ENCODE measurements around the gene LAX1.

Gene LAX1

GRCh38 chr1:203818399-203818798, 53.4 kb downstream of the LAX1 start:
- no peak for DNase-seq

- DNase-seq: no peak
Measured at GRCh38 chr1:203823306-203823705, 58.3 kb downstream of the LAX1 start.
